Measurements from ENCODE around the gene SPCS2. TPM values are rescaled to one million over a fixed set of nuclear protein-coding genes. Genes with fewer than 3 reads are reported as not detected.
"Not testable (repeated sequence)": the region's sequence is repeated elsewhere in the genome, so short reads cannot be mapped to it uniquely, and the experiment has no call there.

SPCS2 gene
- total RNA-seq, 1 donor from 2014 or later = 194 TPM

GRCh38 chr11:74984070-74984469 is 35.0 kb downstream of the SPCS2 start:
- no peak for DNase-seq (ENCODE audit: low spot score, unreplicated experiment)
- Mint-ChIP-seq H3K27me3 (no peaks in the 10 kb centered on the region), H3K27ac (no peak overlapping the region), H3K36me3 (ENCODE audit: insufficient read depth) (peaks cover 12% of the 10 kb centered on the region), H3K4me1 (ENCODE audit: low read depth) (peaks cover 12% of the 10 kb centered on the region), H3K9me3 (ENCODE audit: low read depth) (no peaks in the 10 kb centered on the region), H3K4me3 (ENCODE audit: low read depth) (no peak overlapping the region)
- TF ChIP-seq, protein P1, sequence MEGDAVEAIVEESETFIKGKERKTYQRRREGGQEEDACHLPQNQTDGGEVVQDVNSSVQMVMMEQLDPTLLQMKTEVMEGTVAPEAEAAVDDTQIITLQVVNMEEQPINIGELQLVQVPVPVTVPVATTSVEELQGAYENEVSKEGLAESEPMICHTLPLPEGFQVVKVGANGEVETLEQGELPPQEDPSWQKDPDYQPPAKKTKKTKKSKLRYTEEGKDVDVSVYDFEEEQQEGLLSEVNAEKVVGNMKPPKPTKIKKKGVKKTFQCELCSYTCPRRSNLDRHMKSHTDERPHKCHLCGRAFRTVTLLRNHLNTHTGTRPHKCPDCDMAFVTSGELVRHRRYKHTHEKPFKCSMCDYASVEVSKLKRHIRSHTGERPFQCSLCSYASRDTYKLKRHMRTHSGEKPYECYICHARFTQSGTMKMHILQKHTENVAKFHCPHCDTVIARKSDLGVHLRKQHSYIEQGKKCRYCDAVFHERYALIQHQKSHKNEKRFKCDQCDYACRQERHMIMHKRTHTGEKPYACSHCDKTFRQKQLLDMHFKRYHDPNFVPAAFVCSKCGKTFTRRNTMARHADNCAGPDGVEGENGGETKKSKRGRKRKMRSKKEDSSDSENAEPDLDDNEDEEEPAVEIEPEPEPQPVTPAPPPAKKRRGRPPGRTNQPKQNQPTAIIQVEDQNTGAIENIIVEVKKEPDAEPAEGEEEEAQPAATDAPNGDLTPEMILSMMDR (IDR thresholded peaks at IDR 0.05; ENCODE audit: unreplicated experiment) = no peak

DNA sequence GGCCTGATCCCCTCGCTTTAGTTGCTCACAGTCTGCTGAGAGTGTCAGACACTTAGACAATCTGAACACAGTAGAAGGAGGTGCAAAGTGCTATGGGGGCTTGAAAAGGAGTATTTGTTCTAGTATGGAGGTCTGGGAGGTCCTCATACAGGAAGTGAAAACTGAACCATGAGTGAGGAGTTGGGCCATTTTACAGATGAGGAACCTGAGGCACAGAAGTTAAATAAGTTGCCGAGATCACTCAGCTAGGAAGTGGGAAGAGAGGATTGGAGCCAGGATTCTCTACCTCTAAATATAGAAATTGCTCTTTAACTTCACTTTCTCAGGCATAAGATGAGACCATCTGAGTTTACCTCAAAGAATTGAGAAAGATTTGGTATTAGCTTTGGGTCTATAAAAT is 35.7 kb downstream of the SPCS2 start:
- DNase-seq (ENCODE audit: low spot score, unreplicated experiment) = no peak
- no peak overlapping the region for H3K4me3 Mint-ChIP-seq (ENCODE audit: low read depth)
- TF ChIP-seq, protein P1 (IDR thresholded peaks at IDR 0.05; ENCODE audit: unreplicated experiment) = no peak
- no peaks in the 10 kb centered on the region for H3K9me3 Mint-ChIP-seq (ENCODE audit: low read depth)
- no peaks in the 10 kb centered on the region for H3K27me3 Mint-ChIP-seq
- H3K4me1 Mint-ChIP-seq (ENCODE audit: low read depth) = peaks cover 16% of the 10 kb centered on the region
- H3K36me3 Mint-ChIP-seq (ENCODE audit: insufficient read depth) = peaks cover 10% of the 10 kb centered on the region
- H3K27ac Mint-ChIP-seq = peak overlapping the region; percentile 14

GRCh38 chr11:74988541-74989259 is 39.6 kb downstream of the SPCS2 start, which contains the start of gene NEU3:
Gene NEU3, plus strand, starts transcription at chr11:74988933. Its CDS starts 128 bp downstream, at chr11:74989061.
- Mint-ChIP-seq H3K27ac (peak within 1 kb of the TSS; percentile 93), H3K4me1 (ENCODE audit: low read depth) (peaks cover 28% of the 10 kb centered on the region), H3K27me3 (peaks cover 5% of the 10 kb centered on the region), H3K9me3 (ENCODE audit: low read depth) (no peaks in the 10 kb centered on the region), H3K4me3 (ENCODE audit: low read depth) (peak within 1 kb of the TSS; percentile 96), H3K36me3 (ENCODE audit: insufficient read depth) (no peaks in the 10 kb centered on the region)
- TF ChIP-seq, protein P1 (IDR thresholded peaks at IDR 0.05; ENCODE audit: unreplicated experiment) = no peak
- peak; percentile 34 for DNase-seq (ENCODE audit: low spot score, unreplicated experiment)

GRCh38 chr11:74989260-74989638 is 40.2 kb downstream of the SPCS2 start:
- H3K36me3 Mint-ChIP-seq (ENCODE audit: insufficient read depth) = no peaks in the 10 kb centered on the region
- H3K4me3 Mint-ChIP-seq (ENCODE audit: low read depth) = peak overlapping the region; percentile 96
- H3K4me1 Mint-ChIP-seq (ENCODE audit: low read depth) = peaks cover 23% of the 10 kb centered on the region
- peak overlapping the region; percentile 93 for H3K27ac Mint-ChIP-seq
- no peak for DNase-seq (ENCODE audit: low spot score, unreplicated experiment)
- TF ChIP-seq, protein P1 (IDR thresholded peaks at IDR 0.05; ENCODE audit: unreplicated experiment) = no peak
- H3K27me3 Mint-ChIP-seq = peaks cover 7% of the 10 kb centered on the region
- no peaks in the 10 kb centered on the region for H3K9me3 Mint-ChIP-seq (ENCODE audit: low read depth)

DNA sequence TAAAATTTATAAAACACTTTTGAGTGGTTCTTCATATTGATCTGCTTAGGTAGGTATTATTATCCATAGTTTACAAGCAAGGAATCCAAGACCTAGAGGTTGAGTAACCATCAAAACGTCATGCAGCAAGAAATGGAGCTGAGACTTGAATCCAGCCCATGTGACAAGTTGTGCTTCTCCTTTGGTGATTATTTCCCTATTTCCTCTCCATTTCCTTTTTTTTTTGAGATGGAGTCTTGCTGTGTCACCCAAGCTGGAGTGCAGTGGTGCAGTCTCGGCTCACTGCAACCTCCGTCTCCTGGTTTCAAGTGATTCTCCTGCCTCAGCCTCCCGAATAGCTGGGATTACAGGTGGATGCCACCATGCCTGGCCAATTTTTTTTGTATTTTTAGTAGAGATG is 41.1 kb downstream of the SPCS2 start:
- H3K9me3 Mint-ChIP-seq (ENCODE audit: low read depth); H3K27me3 Mint-ChIP-seq; DNase-seq (ENCODE audit: low spot score, unreplicated experiment); H3K27ac Mint-ChIP-seq; H3K36me3 Mint-ChIP-seq (ENCODE audit: insufficient read depth): not testable (repeated sequence)
- Mint-ChIP-seq H3K4me3 (ENCODE audit: low read depth) (peak overlapping the region; percentile 43), H3K4me1 (ENCODE audit: low read depth) (peaks cover 19% of the 10 kb centered on the region)

DNA sequence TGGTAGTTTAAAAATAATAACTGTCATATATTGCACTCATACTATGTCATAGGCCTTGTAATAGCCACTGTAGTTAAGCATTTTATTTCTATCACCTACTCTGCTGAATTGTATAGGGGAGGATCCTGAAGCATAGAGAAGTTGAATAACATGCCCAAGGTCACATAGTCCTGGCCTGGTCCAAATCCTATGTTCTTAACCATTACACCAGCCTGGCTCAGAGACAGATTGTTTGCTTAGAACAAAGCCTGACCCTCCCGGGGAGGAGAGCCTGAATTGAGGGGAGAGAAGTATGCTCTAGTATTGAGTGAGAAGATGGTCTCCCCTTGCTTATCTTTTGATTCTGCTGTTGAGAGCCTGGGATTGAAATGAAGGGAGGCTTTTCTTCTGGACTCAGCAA is 41.9 kb downstream of the SPCS2 start:
- Mint-ChIP-seq H3K27me3 (peaks cover 7% of the 10 kb centered on the region), H3K27ac (no peak overlapping the region), H3K9me3 (ENCODE audit: low read depth) (no peaks in the 10 kb centered on the region), H3K4me1 (ENCODE audit: low read depth) (peaks cover 19% of the 10 kb centered on the region), H3K4me3 (ENCODE audit: low read depth) (no peak overlapping the region), H3K36me3 (ENCODE audit: insufficient read depth) (peaks cover 1% of the 10 kb centered on the region)
- TF ChIP-seq, protein P1 (IDR thresholded peaks at IDR 0.05; ENCODE audit: unreplicated experiment) = no peak
- no peak for DNase-seq (ENCODE audit: low spot score, unreplicated experiment)

Data from progenitor cell of endocrine pancreas (in vitro differentiated cells).